HepG2 (cell line): ENCODE measurements around the gene UBALD1. TPM values are rescaled to one million over a fixed set of nuclear protein-coding genes. Genes with fewer than 3 reads are reported as not detected.

Experiments used
- CCAR2 ChIP-seq: fragments of 200-400 bp; formaldehyde crosslinking; optimal IDR thresholded peaks from 2 replicates; pipeline ENCODE3; 2018; ENCODE audit warnings: low read depth, mild to moderate bottlenecking, low read length, moderate library complexity
- CEBPG ChIP-seq: IDR thresholded peaks from 2 replicates; pipeline ENCODE4 v1.6.1; 2016
- DR1 ChIP-seq: sonication (generic); formaldehyde crosslinking; IDR thresholded peaks from 2 replicates; pipeline ENCODE4 v1.8.0; 2021; ENCODE audit warnings: mild to moderate bottlenecking, missing genetic modification reagents, inconsistent platforms
- EEA1 ChIP-seq: sonication (generic); formaldehyde crosslinking; IDR thresholded peaks from 2 replicates; pipeline ENCODE4 v1.5.1; 2020; ENCODE audit warnings: mild to moderate bottlenecking, missing genetic modification reagents, borderline replicate concordance
- GABPB1 ChIP-seq: IDR thresholded peaks from 2 replicates; pipeline ENCODE4 v1.6.1; 2016; ENCODE audit warnings: mild to moderate bottlenecking, missing genetic modification reagents, moderate library complexity, missing compliant biosample characterization
- KDM1A ChIP-seq: IDR thresholded peaks from 2 replicates; pipeline ENCODE4 v1.6.1; 2016; ENCODE audit warnings: missing compliant biosample characterization
- MED1 ChIP-seq: sonication (generic); formaldehyde crosslinking; IDR thresholded peaks from 2 replicates; pipeline ENCODE4 v1.4.0; 2020; ENCODE audit warnings: missing genetic modification reagents
- NCOR1 ChIP-seq: fragments of 200-600 bp; sonication (generic); IDR thresholded peaks from 2 replicates; pipeline ENCODE4 v1.7.0; 2017; ENCODE audit warnings: antibody characterized with exemption, low read length, borderline replicate concordance
- NFYC ChIP-seq: IDR thresholded peaks from 2 replicates; pipeline ENCODE4 v1.6.1; 2016; ENCODE audit warnings: missing genetic modification reagents, missing compliant biosample characterization
- PAX8 ChIP-seq: sonication (generic); formaldehyde crosslinking; IDR thresholded peaks from 2 replicates; pipeline ENCODE4 v1.8.0; 2022; ENCODE audit warnings: mild to moderate bottlenecking, missing genetic modification reagents, borderline replicate concordance
- PHF8 ChIP-seq: sonication (generic); formaldehyde crosslinking; IDR thresholded peaks from 2 replicates; pipeline ENCODE4 v1.5.0; 2020; ENCODE audit warnings: missing genetic modification reagents
- RERE ChIP-seq: IDR thresholded peaks from 2 replicates; pipeline ENCODE4 v1.6.1; 2016; ENCODE audit warnings: low read depth, missing genetic modification reagents, missing compliant biosample characterization
- SMYD3 ChIP-seq: sonication (generic); formaldehyde crosslinking; IDR thresholded peaks from 2 replicates; pipeline ENCODE4 v1.8.1; 2023; ENCODE audit warnings: mild to moderate bottlenecking, missing genetic modification reagents
- STAG1 ChIP-seq: sonication (generic); formaldehyde crosslinking; IDR thresholded peaks from 2 replicates; pipeline ENCODE4 v1.4.0; 2020; ENCODE audit warnings: missing genetic modification reagents
- THYN1 ChIP-seq: sonication (generic); formaldehyde crosslinking; IDR thresholded peaks from 2 replicates; pipeline ENCODE4 v1.8.1; 2023; ENCODE audit warnings: low read depth, mild to moderate bottlenecking, moderate library complexity, missing genetic modification reagents, borderline replicate concordance
- ZBTB1 ChIP-seq: sonication (generic); formaldehyde crosslinking; IDR thresholded peaks from 2 replicates; pipeline ENCODE4 v1.4.0; 2020; ENCODE audit warnings: missing genetic modification reagents, borderline replicate concordance
- ZBTB10 ChIP-seq: sonication (generic); formaldehyde crosslinking; IDR thresholded peaks from 2 replicates; pipeline ENCODE4 v1.4.0; 2020; ENCODE audit warnings: missing genetic modification reagents, borderline replicate concordance
- ZBTB43 ChIP-seq: sonication (generic); formaldehyde crosslinking; conservative IDR thresholded peaks from 2 replicates; pipeline ENCODE4 v1.4.0; 2020; ENCODE audit warnings: missing genetic modification reagents
- ZBTB8A ChIP-seq: sonication (generic); formaldehyde crosslinking; IDR thresholded peaks from 2 replicates; pipeline ENCODE4 v1.4.0; 2020; ENCODE audit warnings: mild to moderate bottlenecking, low read depth, missing genetic modification reagents, borderline replicate concordance
- ZNF564 ChIP-seq: sonication (generic); formaldehyde crosslinking; IDR thresholded peaks from 2 replicates; pipeline ENCODE4 v1.8.1; 2023; ENCODE audit warnings: mild to moderate bottlenecking, missing genetic modification reagents
- ZNF891 ChIP-seq: sonication (generic); formaldehyde crosslinking; IDR thresholded peaks from 2 replicates; pipeline ENCODE4 v1.5.0; 2020; ENCODE audit warnings: mild to moderate bottlenecking, missing genetic modification reagents
- polyA plus RNA-seq, 8 experiments: library from polyadenylated mRNA; depleted of rRNA in 3 of 8; stranded (reverse) in 7 of 8; unstranded in 1 of 8; fragments of >200 nt; fragmentation: Illumina TruSeq in 4 of 8; extraction: Trizol in 4 of 8; gene quantifications; 2 replicates each; pipeline versions ENCODE4 v1.2.1 to v1.2.3, GENCODE V29; 2011 to 2016; ENCODE audit warnings: low read depth in 4 of 8, missing spikeins in 1 of 8, mixed read lengths in 1 of 8; ENCODE audit not compliant: insufficient read depth in 1 of 8
- total RNA-seq, 5 experiments: library from RNA; depleted of rRNA; stranded (reverse); fragments of >200 nt; fragmentation: Illumina TruSeq; extraction: Trizol; gene quantifications; 2 replicates each; pipeline ENCODE4 v1.2.3, GENCODE V29; 2016; ENCODE audit warnings: low read depth in 1 of 5

UBALD1 gene
- total and polyA plus RNA-seq, 2 of the 13 experiments (the other 11 are each of a cell fraction or from before 2014, with no cell fraction given): 6.8 to 12.3 TPM

- TF ChIP-seq GABPB1: peak; percentile 91
- TF ChIP-seq ZBTB1 (CRISPR knock-in tag): no peak
- 0 out of 2 replicates have a peak, but pooled peaks have one; percentile 6 for TF ChIP-seq ZNF891 (CRISPR knock-in tag)
- peak; percentile 8; the same call in 1 of the 2 replicates for TF ChIP-seq CEBPG (CRISPR knock-in tag)
- TF ChIP-seq DR1: 0 out of 2 replicates have a peak, but pooled peaks have one; percentile 37
- peak; percentile 38; the same call in 1 of the 2 replicates for TF ChIP-seq PHF8 (CRISPR knock-in tag)
- TF ChIP-seq ZBTB8A (CRISPR knock-in tag): no peak; the same call in 1 of the 2 replicates
- no peak for TF ChIP-seq EEA1 (CRISPR knock-in tag)
- TF ChIP-seq ZBTB43 (CRISPR knock-in tag): peak; percentile 74
- peak; percentile 91 for TF ChIP-seq NFYC
- TF ChIP-seq CCAR2: no peak
- no peak for TF ChIP-seq KDM1A (CRISPR knock-in tag)
- TF ChIP-seq ZNF564 (CRISPR knock-in tag): no peak
- no peak for TF ChIP-seq NCOR1
- TF ChIP-seq THYN1 (CRISPR knock-in tag): no peak
- peak; percentile 46 for TF ChIP-seq STAG1 (CRISPR knock-in tag)
- 0 out of 2 replicates have a peak, but pooled peaks have one; percentile 59 for TF ChIP-seq ZBTB10 (CRISPR knock-in tag)
- TF ChIP-seq MED1: peak; percentile 74
- TF ChIP-seq SMYD3 (CRISPR knock-in tag): 0 out of 2 replicates have a peak, but pooled peaks have one; percentile 22
- no peak for TF ChIP-seq PAX8 (CRISPR knock-in tag)
- peak; percentile 25; the same call in 1 of the 2 replicates for TF ChIP-seq RERE (CRISPR knock-in tag)
Observed at GRCh38 chr16:4616047-4616811, 1.5 kb upstream of the UBALD1 start (continued).
